ENCODE results near the gene NMD3. TPM values are rescaled to one million over a fixed set of nuclear protein-coding genes. Genes with fewer than 3 reads are reported as not detected.

NMD3 gene
- total RNA-seq, 1 donor from 2014 or later = 87.3 TPM

DNA sequence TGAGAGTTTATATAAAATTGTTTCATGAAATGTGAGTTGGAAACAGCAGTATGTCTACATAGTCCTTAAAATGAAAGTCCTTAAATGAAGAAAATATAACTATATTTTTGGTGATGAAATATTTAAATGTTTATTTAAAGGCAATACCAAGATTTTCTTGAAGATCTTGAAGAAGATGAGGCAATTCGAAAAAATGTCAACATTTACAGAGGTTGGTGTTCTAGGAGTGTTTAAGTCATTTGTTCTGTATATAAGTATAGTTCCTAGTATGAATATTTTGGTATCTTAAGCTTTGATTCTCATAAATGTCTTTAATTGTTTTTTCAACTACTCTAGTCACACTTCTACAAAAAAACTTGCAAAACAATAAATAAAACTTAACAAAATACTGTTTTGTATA, 29.0 kb downstream of the NMD3 start:
- Mint-ChIP-seq H3K4me1 (ENCODE audit: low read depth, unreplicated experiment) (peaks cover 3% of the 10 kb centered on the region), H3K9me3 (ENCODE audit: unreplicated experiment) (no peaks in the 10 kb centered on the region), H3K27me3 (ENCODE audit: low read depth, unreplicated experiment) (no peaks in the 10 kb centered on the region), H3K27ac (ENCODE audit: unreplicated experiment) (no peak overlapping the region), H3K4me3 (ENCODE audit: unreplicated experiment) (no peak overlapping the region), H3K36me3 (ENCODE audit: low read depth, unreplicated experiment) (peaks cover 6% of the 10 kb centered on the region)
- Histone ChIP-seq H3K4me2 (ENCODE audit: low read length) (no peak overlapping the region), H3K4me3 (ENCODE audit: insufficient read depth, low read depth, low read length) (no peak overlapping the region), H3K9me3 (ENCODE audit: insufficient read depth, low read depth, low read length) (no peaks in the 10 kb centered on the region), H3K4me1 (ENCODE audit: insufficient read depth, low read length) (no peaks in the 10 kb centered on the region), H3K27me3 (ENCODE audit: insufficient read depth, low read length) (no peaks in the 10 kb centered on the region), H3K79me2 (ENCODE audit: insufficient read depth, low read length) (peaks cover 2% of the 10 kb centered on the region), H3K9ac (ENCODE audit: low read length) (no peak overlapping the region), H3K27ac (ENCODE audit: low read depth, low read length) (no peak overlapping the region), H2AFZ (ENCODE audit: low read depth, low read length) (no peak overlapping the region), H3K36me3 (ENCODE audit: insufficient read depth, low read length) (peaks cover 57% of the 10 kb centered on the region), H4K20me1 (ENCODE audit: insufficient read depth, low read length) (peaks cover 8% of the 10 kb centered on the region)
- TF ChIP-seq CTCF (IDR thresholded peaks at IDR 0.05; ENCODE audit: insufficient read depth, low read depth, low read length) (no peak), EZH2 (IDR thresholded peaks at IDR 0.05; ENCODE audit: insufficient read depth, low read length) (no peak)
- FAIRE-seq = no peak
- DNase-seq (ENCODE audit: low read depth) = no peak

DNA sequence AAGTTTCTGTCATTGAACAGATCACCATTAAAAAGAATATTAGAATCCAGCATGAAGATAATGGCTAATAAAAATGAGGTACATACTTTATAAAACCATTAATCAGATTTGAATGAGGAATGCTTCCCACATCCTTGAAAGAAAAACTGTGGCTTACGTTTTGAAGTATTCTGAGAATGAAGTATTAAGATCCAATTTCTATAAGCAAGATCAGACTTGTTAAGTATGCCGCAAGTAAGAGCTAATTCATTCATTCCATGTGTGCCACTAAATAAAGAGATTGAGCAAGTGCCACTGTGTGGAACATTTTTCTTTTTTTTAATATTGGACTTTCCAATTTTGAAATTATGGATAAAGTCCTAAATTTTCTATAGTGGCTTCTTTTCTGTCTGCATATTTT, 30.6 kb downstream of the NMD3 start:
- H3K9me3 Mint-ChIP-seq (ENCODE audit: unreplicated experiment) = no peaks in the 10 kb centered on the region
- no peak overlapping the region for H3K27ac ChIP-seq (ENCODE audit: low read depth, low read length)
- no peaks in the 10 kb centered on the region for H3K9me3 ChIP-seq (ENCODE audit: insufficient read depth, low read depth, low read length)
- DNase-seq (ENCODE audit: low read depth) = no peak
- no peak for FAIRE-seq
- no peak overlapping the region for H2AFZ ChIP-seq (ENCODE audit: low read depth, low read length)
- H3K36me3 ChIP-seq (ENCODE audit: insufficient read depth, low read length) = peaks cover 55% of the 10 kb centered on the region
- H3K9ac ChIP-seq (ENCODE audit: low read length) = no peak overlapping the region
- H3K4me1 ChIP-seq (ENCODE audit: insufficient read depth, low read length) = no peaks in the 10 kb centered on the region
- no peaks in the 10 kb centered on the region for H3K79me2 ChIP-seq (ENCODE audit: insufficient read depth, low read length)
- no peak for TF ChIP-seq EZH2 (IDR thresholded peaks at IDR 0.05; ENCODE audit: insufficient read depth, low read length)
- TF ChIP-seq CTCF (IDR thresholded peaks at IDR 0.05; ENCODE audit: insufficient read depth, low read depth, low read length) = no peak
- H4K20me1 ChIP-seq (ENCODE audit: insufficient read depth, low read length) = peaks cover 10% of the 10 kb centered on the region
- H3K4me3 ChIP-seq (ENCODE audit: insufficient read depth, low read depth, low read length) = no peak overlapping the region
- H3K27me3 Mint-ChIP-seq (ENCODE audit: low read depth, unreplicated experiment) = no peaks in the 10 kb centered on the region
- H3K27me3 ChIP-seq (ENCODE audit: insufficient read depth, low read length) = no peaks in the 10 kb centered on the region
- H3K27ac Mint-ChIP-seq (ENCODE audit: unreplicated experiment) = no peak overlapping the region
- no peak overlapping the region for H3K4me3 Mint-ChIP-seq (ENCODE audit: unreplicated experiment)
- peaks cover 3% of the 10 kb centered on the region for H3K4me1 Mint-ChIP-seq (ENCODE audit: low read depth, unreplicated experiment)
- H3K36me3 Mint-ChIP-seq (ENCODE audit: low read depth, unreplicated experiment) = peaks cover 9% of the 10 kb centered on the region
- no peak overlapping the region for H3K4me2 ChIP-seq (ENCODE audit: low read length)

DNA sequence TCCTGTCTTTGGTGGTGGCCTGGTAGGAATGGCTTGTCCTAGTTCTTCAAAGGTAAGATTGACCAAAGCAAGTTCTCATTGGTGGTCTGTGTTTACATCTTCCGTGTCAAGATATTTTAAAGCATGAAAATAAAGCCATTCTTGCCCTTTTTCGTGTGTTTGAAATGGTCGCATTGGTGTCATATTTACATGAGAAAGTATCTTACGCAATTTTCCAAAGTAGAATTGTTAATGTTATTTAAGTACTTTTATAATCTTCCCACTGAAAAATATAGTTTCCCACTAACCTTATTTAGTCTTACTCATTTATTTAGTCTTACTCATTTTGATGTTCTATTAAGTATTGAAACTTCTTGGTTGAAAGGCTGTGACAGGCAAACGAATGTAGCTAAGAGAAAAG, 31.0 kb downstream of the NMD3 start:
- Histone ChIP-seq H3K9ac (ENCODE audit: low read length) (no peak overlapping the region), H3K9me3 (ENCODE audit: insufficient read depth, low read depth, low read length) (no peaks in the 10 kb centered on the region), H3K4me1 (ENCODE audit: insufficient read depth, low read length) (no peaks in the 10 kb centered on the region), H3K79me2 (ENCODE audit: insufficient read depth, low read length) (no peaks in the 10 kb centered on the region), H2AFZ (ENCODE audit: low read depth, low read length) (no peak overlapping the region), H3K27ac (ENCODE audit: low read depth, low read length) (no peak overlapping the region), H3K27me3 (ENCODE audit: insufficient read depth, low read length) (no peaks in the 10 kb centered on the region), H3K4me2 (ENCODE audit: low read length) (no peak overlapping the region), H3K4me3 (ENCODE audit: insufficient read depth, low read depth, low read length) (no peak overlapping the region), H4K20me1 (ENCODE audit: insufficient read depth, low read length) (peaks cover 9% of the 10 kb centered on the region), H3K36me3 (ENCODE audit: insufficient read depth, low read length) (peaks cover 55% of the 10 kb centered on the region)
- H3K9me3 Mint-ChIP-seq (ENCODE audit: unreplicated experiment) = no peaks in the 10 kb centered on the region
- no peak for TF ChIP-seq CTCF (IDR thresholded peaks at IDR 0.05; ENCODE audit: insufficient read depth, low read depth, low read length)
- no peak for TF ChIP-seq EZH2 (IDR thresholded peaks at IDR 0.05; ENCODE audit: insufficient read depth, low read length)
- peaks cover 9% of the 10 kb centered on the region for H3K36me3 Mint-ChIP-seq (ENCODE audit: low read depth, unreplicated experiment)
- no peak for DNase-seq (ENCODE audit: low read depth)
- H3K4me1 Mint-ChIP-seq (ENCODE audit: low read depth, unreplicated experiment) = peaks cover 3% of the 10 kb centered on the region
- H3K27me3 Mint-ChIP-seq (ENCODE audit: low read depth, unreplicated experiment) = no peaks in the 10 kb centered on the region
- H3K4me3 Mint-ChIP-seq (ENCODE audit: unreplicated experiment) = no peak overlapping the region
- no peak overlapping the region for H3K27ac Mint-ChIP-seq (ENCODE audit: unreplicated experiment)
- no peak for FAIRE-seq
